Left ventricle myocardium superior (tissue), 1 donor: ENCODE measurements around the gene HBA1. TPM values are rescaled to one million over a fixed set of nuclear protein-coding genes. Genes with fewer than 3 reads are reported as not detected.
"Not testable (repeated sequence)": the region's sequence is repeated elsewhere in the genome, so short reads cannot be mapped to it uniquely, and the experiment has no call there.

Source experiments
- ATAC-seq: fragments of 200-7000 bp; cut with Tn5 transposase; one replicate; pipeline ENCODE4 v1.9.1; 2020; ENCODE audit warnings: mild to moderate bottlenecking, moderate library complexity
- DNase-seq: peaks from one replicate; pipeline ENCODE4 v3.0.0-alpha.2; 2020
- intact Hi-C: fragments of 100-400 bp; cut with micrococcal nuclease; formaldehyde crosslinking; loops from one replicate; pipeline ENCODE4 v1.11.0; 2022
- long read RNA-seq: library from polyadenylated mRNA; unstranded; transcript quantifications from one replicate; pipeline ENCODE4 v2.0.0, GENCODE V29; 2021
- total RNA-seq: library from RNA; stranded (reverse); fragmentation: NEBNext Ultra II Directional; extraction: Animal tissue kit (Norgen Biotek cat#: 25700); gene quantifications from one replicate; pipeline ENCODE4 v1.2.1, GENCODE V29; 2021
- donor health status: DM: no; HTN: yes; CAD: no; lungs with severe emphysema.

The HBA1 gene
- 48.9 TPM for total RNA-seq
- long read RNA-seq, transcript HBA1-201 (3 exons, 577 nt): major isoform, 5 of 5 reads
- long read RNA-seq, partial matches to known transcripts: 0 of 5 reads
- long read RNA-seq, other reads (novel, unspliced or antisense): 0 of 5 reads

DNA sequence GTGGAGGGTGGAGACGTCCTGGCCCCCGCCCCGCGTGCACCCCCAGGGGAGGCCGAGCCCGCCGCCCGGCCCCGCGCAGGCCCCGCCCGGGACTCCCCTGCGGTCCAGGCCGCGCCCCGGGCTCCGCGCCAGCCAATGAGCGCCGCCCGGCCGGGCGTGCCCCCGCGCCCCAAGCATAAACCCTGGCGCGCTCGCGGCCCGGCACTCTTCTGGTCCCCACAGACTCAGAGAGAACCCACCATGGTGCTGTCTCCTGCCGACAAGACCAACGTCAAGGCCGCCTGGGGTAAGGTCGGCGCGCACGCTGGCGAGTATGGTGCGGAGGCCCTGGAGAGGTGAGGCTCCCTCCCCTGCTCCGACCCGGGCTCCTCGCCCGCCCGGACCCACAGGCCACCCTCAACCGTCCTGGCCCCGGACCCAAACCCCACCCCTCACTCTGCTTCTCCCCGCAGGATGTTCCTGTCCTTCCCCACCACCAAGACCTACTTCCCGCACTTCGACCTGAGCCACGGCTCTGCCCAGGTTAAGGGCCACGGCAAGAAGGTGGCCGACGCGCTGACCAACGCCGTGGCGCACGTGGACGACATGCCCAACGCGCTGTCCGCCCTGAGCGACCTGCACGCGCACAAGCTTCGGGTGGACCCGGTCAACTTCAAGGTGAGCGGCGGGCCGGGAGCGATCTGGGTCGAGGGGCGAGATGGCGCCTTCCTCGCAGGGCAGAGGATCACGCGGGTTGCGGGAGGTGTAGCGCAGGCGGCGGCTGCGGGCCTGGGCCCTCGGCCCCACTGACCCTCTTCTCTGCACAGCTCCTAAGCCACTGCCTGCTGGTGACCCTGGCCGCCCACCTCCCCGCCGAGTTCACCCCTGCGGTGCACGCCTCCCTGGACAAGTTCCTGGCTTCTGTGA, at the start of gene HBA1:
Gene HBA1 (plus strand): TSS at position 204 of the 906 bp plus-strand sequence. CDS start 37 bp downstream, at position 241.
- ATAC-seq: peak; percentile 11
- intact Hi-C loops, DNase-seq: not testable (repeated sequence)

DNA sequence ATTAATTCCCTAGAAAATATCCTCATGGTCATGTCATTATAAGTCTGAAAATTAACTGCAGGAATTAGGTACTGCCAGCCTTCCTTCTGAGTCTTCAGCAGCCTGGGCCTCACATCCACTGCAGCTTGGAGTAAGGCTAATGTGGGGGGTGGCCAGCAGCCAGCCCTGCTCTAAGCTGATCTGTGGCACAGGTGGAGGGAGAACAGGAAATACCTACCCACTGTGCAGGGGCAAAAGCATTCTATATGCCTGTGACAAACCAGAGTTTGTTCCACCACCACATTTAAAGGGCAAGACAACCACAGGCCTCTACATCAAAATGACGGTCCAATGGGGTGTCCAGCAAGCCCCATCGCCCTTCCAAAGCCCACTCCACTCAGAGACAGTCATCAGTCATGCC, 47.4 kb upstream of the HBA1 start:
- DNase-seq: no peak
- no peak for ATAC-seq
- intact Hi-C loops: no loop called here

DNA sequence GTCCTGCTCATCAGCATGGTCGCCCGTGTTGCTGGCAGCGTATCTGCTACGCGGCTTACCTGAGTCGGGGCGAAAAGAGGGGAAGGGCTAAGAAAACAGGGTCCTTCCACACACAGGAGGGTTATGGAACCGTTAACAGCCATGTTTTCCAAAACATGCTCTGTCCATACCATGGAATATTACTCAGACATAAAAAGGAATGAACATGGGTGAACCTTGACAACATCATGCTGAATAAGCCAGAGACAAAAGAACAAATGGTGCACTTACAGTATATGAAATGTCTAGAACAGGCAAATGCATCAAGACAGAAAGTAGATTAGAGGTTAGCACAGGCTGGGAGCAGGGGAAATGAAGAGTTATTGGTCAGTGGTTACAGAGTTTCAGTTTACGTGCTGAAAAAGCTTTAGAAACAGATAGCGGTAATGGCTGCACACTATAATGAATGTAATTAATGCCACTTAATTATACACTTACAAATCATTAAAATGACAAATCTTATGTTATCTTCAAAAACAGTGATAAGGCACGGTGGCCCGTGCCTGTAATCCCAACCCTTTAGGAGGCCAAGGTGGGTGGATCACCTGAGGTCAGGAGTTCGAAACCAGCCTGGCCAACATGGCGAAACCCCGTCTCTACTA, 45.8 kb upstream of the HBA1 start:
- ATAC-seq: no peak
- DNase-seq: no peak
- intact Hi-C loops: no loop called here

DNA sequence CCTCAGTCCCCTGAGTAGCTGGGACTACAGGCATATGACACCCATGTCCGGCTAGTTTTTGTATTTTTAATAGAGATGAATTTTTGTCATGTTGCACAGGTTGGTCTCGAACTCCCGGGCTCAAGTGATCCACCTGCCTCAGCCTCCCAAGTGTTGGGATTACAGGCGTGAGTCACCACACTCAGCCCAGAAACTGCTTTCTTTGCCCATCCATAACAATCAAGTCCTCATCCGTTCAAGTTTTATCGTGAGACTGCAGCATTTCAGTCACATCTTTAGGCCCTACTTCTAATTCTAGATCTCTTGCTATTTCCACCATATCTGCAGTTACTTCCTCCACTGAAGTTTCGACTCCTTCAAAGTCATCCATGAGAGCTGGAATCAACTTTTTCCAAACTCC, 44.4 kb upstream of the HBA1 start:
- intact Hi-C loops: no loop called here

GRCh38 chr16:133716-134115, 42.8 kb upstream of the HBA1 start:
- no peak for DNase-seq
- intact Hi-C loops: no loop called here
- no peak for ATAC-seq

More for the DNA sequence above, 44.4 kb upstream of the HBA1 start:
- DNase-seq (no peak), ATAC-seq (no peak)

DNA sequence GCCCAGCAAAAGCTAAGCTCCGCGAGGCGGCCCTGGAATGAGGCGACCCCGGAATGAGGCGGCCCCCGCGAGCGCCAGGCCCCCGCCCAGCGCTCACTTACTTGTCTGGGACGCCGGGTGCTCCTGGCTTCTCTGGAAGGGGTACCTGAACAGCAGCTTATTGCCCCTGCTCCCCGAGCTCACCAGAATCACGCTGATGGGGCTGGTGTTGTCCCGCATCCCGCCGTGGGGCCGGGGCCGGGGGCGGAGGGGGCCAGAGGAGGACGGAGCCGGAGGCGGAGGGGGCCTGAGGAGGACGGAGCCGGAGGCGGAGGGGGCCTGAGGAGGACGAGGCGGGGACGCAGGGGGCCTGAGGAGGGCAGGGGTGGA, 38.4 kb upstream of the HBA1 start:
- DNase-seq (peak; percentile 35), ATAC-seq (peak; percentile 39)

GRCh38 chr16:140175-140857, 36.2 kb upstream of the HBA1 start:
- no peak for ATAC-seq
- no peak for DNase-seq
- intact Hi-C loops: no loop called here

More for the DNA sequence above, 38.4 kb upstream of the HBA1 start:
- intact Hi-C loops: no loop called here

DNA sequence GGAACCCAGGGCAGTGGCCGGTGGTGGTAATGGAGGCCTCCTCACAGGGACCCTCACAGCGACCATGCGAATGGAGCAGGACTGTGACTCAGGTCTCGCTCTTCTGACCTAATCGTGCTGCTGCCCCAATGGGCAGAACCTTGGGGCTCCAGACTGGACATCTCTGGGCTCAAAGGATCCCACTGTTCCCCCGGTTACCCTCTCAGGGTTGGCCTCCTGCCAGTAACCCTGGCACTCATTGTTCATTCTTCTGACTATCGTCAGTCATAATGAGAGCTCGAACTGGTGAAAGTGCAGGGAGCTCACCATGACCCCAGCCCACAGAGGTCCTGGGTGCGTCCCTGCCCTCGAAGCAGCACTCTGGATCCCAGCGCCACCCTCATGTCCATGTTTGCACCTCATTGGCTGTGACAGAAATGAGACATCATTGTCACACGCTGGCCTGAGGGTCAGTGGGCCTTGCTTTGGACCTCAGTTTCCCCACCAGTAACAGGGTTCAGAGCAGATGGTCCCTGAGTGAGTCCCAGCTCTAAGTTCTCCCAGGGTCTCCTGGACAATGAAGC, 34.0 kb upstream of the HBA1 start:
- intact Hi-C loops: no loop called here
- no peak for ATAC-seq
- DNase-seq: no peak

GRCh38 chr16:143047-143446, 33.4 kb upstream of the HBA1 start:
- intact Hi-C loops: no loop called here
- ATAC-seq (no peak), DNase-seq (no peak)

DNA sequence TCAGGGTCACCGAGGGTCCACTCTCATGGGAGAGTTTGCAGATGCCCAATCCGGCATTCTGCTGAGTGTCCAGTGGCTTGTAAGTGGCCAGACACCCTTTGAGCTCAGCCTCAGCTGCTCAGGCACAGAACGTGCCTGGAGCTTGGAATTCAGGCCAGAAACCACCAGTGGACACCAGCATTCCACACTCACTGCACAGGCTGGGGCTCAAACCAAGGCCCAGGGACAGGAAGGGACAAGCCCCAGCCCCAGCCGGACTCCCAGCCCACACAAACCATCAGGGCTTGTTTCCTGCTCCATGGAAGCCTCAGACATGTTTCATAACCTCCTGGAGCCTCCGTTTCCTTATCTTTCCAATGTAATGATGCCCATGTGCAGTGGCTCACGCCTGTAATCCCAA, 33.0 kb upstream of the HBA1 start:
- no peak for DNase-seq
- no peak for ATAC-seq
- intact Hi-C loops: no loop called here

DNA sequence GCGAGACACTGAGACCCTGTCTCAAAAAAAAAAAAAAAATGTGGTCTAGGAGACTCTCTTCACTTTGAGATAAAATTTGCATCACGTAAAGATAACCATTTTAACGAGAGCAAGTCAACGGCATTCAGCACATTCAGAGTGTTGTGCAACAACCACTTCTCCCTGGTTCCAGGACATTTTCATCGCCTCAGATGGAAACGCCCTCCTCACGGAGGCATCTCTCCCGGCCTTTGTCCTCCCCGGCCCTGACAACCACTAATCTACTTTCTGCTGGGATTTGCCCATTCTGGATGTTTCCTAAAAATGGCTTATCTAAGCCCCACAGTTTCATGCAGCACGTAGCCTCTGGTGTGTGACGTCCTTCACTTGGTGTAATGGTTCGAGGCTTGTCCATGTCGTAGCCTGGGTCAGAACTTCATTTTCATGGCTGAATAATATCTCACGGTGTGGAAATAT, 31.7 kb upstream of the HBA1 start:
- ATAC-seq (no peak), DNase-seq (no peak)
- intact Hi-C loops: no loop called here

DNA sequence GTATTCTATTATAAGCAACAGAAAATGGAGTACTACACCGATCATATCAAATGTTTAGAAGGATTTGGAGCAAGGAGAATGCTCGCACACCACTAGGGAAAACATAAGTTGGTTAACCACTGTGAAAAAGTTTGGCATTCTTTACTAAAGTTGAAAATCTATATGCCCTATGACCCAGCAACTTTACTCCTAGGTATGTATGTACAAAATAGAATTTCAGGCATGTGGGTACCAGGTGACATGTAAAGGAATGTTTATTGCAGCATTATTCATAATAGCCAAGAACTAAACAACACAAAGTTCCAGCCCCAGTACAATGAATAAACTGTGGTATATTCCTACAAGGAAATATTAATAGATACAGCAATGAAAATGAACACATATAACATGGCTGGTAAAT, 29.8 kb upstream of the HBA1 start:
- intact Hi-C loops: no loop called here

DNA sequence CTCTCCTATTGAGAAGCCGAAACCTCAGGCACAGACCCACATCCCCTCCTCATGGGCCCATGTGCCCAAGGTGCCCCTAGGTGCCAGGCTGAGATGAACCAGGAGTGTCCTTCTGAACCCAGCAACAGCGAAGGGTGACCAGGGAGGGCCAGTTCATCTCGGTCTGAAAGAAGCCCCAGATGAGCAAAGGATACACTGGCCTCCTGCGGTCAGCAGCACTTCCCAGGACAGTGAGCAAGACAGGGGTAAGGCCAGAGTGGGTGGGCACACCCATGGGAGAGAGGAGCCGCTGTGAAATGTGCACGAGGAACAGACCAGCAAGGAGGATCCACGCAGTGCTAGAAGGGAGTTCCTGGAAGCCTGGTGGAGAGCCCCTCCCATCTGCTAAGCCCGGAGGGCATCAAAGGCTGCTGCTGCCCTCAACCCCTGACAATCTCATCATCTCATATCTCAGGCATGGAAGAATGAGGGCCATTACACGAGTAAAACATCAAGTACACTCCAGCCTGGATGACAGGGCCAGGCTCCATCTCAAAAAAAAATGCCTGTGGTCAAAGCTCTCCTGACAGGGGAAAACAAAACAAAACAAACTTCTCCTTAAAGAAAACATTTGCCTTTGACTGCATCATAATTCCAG, 27.3 kb upstream of the HBA1 start:
- intact Hi-C loops: no loop called here
- ATAC-seq (no peak), DNase-seq (no peak)

More for the DNA sequence above, 29.8 kb upstream of the HBA1 start:
- no peak for ATAC-seq
- DNase-seq: no peak

DNA sequence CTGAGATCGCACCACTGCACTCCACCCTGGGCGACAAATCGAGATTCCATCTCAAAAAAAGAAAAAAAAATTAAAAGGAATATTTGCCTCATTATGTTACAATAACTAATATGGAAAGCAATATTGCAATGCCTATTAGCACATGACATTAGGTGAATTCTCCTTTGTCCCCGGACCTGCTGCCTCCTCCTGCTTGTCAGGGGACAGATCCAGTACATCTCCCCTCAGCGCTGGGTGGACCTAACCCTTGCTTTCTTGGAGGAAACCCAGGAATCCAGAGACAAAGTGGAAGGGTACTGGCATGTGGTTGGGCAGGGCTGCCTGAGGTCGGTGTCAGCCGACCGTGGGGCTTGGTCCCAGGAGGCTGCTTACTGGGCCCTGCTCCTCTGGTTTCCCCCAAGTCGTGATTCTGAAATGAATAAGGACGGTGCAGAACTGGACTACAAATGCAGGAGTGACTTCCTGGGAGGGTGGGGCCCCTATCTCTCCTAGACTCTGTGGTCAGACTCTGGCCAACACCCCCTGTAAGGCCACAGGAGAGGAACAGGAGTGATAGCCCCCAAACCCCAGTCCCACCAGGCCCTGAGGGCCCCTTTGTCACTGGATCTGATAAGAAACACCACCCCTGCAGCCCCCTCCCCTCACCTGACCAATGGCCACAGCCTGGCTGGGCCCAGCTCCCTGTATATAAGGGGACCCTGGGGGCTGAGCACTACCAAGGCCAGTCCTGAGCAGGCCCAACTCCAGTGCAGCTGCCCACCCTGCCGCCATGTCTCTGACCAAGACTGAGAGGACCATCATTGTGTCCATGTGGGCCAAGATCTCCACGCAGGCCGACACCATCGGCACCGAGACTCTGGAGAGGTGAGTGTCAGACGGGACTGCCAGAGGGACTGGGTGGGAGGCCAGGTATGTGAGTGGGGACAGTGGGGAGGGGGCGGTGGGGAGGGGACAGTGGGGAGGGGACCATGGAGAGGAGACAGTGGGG, 24.0 kb upstream of the HBA1 start, which contains the start of gene HBZ:
Gene HBZ (plus strand): TSS at position 504 of the 988 bp plus-strand sequence. CDS start 266 bp downstream, at position 770.
- intact Hi-C loops: no loop called here
- no peak for ATAC-seq
- no peak for DNase-seq

GRCh38 chr16:153129-153521, 23.4 kb upstream of the HBA1 start:
- DNase-seq, intact Hi-C loops: not testable (repeated sequence)
- peak; percentile 47 for ATAC-seq

- intact Hi-C loops, DNase-seq: not testable (repeated sequence)
- ATAC-seq: peak; percentile 11
These were observed 22.8 kb upstream of the HBA1 start for GRCh38 chr16:153550-154216.
